GM21381 (cell line): ENCODE measurements around the gene TUBG1.

ENCODE experiments used
- ATAC-seq: cut with Tn5 transposase; IDR thresholded peaks from one replicate; pipeline ENCODE4 v1.9.1; 2021; ENCODE audit warnings: mild to moderate bottlenecking, moderate library complexity; ENCODE audit not compliant: unreplicated experiment

The TUBG1 gene

GRCh38 chr17:42578282-42578869 lies 31.1 kb upstream of the TUBG1 start:
- ATAC-seq, result peak; percentile 45

- ATAC-seq, result no peak
Measured at GRCh38 chr17:42579794-42580551, 29.5 kb upstream of the TUBG1 start.

- ATAC-seq, result no peak
Measured at GRCh38 chr17:42581744-42582270, 27.7 kb upstream of the TUBG1 start.

GRCh38 chr17:42584880-42585279 lies 24.6 kb upstream of the TUBG1 start:
- no peak for ATAC-seq

- ATAC-seq, result no peak
Measured at GRCh38 chr17:42585353-42585752, 24.1 kb upstream of the TUBG1 start.

- no peak for ATAC-seq
Measured at GRCh38 chr17:42586514-42587230, 22.8 kb upstream of the TUBG1 start.

- no peak for ATAC-seq
Measured at GRCh38 chr17:42590886-42591285, 18.6 kb upstream of the TUBG1 start.

- no peak for ATAC-seq
Measured at GRCh38 chr17:42591411-42591810, 18.1 kb upstream of the TUBG1 start.

GRCh38 chr17:42596386-42596785 lies 13.1 kb upstream of the TUBG1 start:
- ATAC-seq, result no peak

- no peak for ATAC-seq
Measured at GRCh38 chr17:42598905-42599304, 10.6 kb upstream of the TUBG1 start.

- ATAC-seq, result no peak
Measured at GRCh38 chr17:42603318-42603717, 6.2 kb upstream of the TUBG1 start.

- ATAC-seq, result no peak
Measured at GRCh38 chr17:42607769-42608168, 1.7 kb upstream of the TUBG1 start.

GRCh38 chr17:42608305-42609181 lies 940 bp upstream of the TUBG1 start:
- ATAC-seq, result peak; percentile 2

- ATAC-seq, result peak; percentile 6
Measured at GRCh38 chr17:42609814-42610801, 625 bp downstream of the TUBG1 start.

- ATAC-seq, result no peak
Measured at GRCh38 chr17:42612013-42612412, 2.5 kb downstream of the TUBG1 start.

- no peak for ATAC-seq
Measured at GRCh38 chr17:42613699-42614295, 4.3 kb downstream of the TUBG1 start.

- peak; percentile 24 for ATAC-seq
Measured at GRCh38 chr17:42617956-42618431, 8.5 kb downstream of the TUBG1 start.

- ATAC-seq, result peak; percentile 82
Measured at GRCh38 chr17:42618442-42619150, 9.1 kb downstream of the TUBG1 start.
